Spleen (tissue), 11 donors: ENCODE results near the gene RFNG. TPM values are rescaled to one million over a fixed set of nuclear protein-coding genes. Genes with fewer than 3 reads are reported as not detected.

ENCODE experiments used
- DNase-seq: peaks from one replicate; pipeline ENCODE4 v3.0.0-alpha.2; 2020
- H3K27ac ChIP-seq, 8 donors: fragments of 200-600 bp; sonication (generic) in 7 of 8; 1 replicate in 4 of 8; 2 replicates in 4 of 8; pipeline versions ENCODE4 v1.5.0 to v1.8.0; 2016 to 2021; ENCODE audit warnings: inconsistent platforms in 4 of 8, mild to moderate bottlenecking in 4 of 8, moderate library complexity in 1 of 8
- H3K27me3 ChIP-seq, 7 donors: fragments of 200-600 bp; sonication (generic) in 6 of 7; replicated peaks in 1 of 7; 1 replicate in 4 of 7; 2 replicates in 3 of 7; pipeline versions ENCODE4 v1.5.0 to v1.8.0; 2016 to 2021; ENCODE audit warnings: inconsistent platforms in 3 of 7, mild to moderate bottlenecking in 1 of 7
- H3K36me3 ChIP-seq, 6 donors: fragments of 200-600 bp; sonication (generic) in 5 of 6; 1 replicate in 4 of 6; 2 replicates in 2 of 6; pipeline versions ENCODE4 v1.5.0 to v1.8.0; 2016 to 2021; ENCODE audit warnings: inconsistent platforms in 2 of 6
- H3K4me1 ChIP-seq, 6 donors: fragments of 200-600 bp; sonication (generic) in 5 of 6; 1 replicate in 3 of 6; 2 replicates in 3 of 6; pipeline versions ENCODE4 v1.5.0 to v1.8.0; 2016 to 2021; ENCODE audit warnings: inconsistent platforms in 3 of 6
- H3K4me3 ChIP-seq, 8 donors: fragments of 200-600 bp; sonication (generic) in 7 of 8; 1 replicate in 4 of 8; 2 replicates in 4 of 8; pipeline versions ENCODE4 v1.5.0 to v1.8.0; 2016 to 2021; ENCODE audit warnings: inconsistent platforms in 4 of 8, mild to moderate bottlenecking in 4 of 8, moderate library complexity in 2 of 8
- H3K9me3 ChIP-seq, 8 donors: fragments of 200-600 bp; sonication (generic) in 7 of 8; 1 replicate in 4 of 8; 2 replicates in 4 of 8; pipeline versions ENCODE4 v1.5.0 to v1.8.0; 2016 to 2021; ENCODE audit warnings: inconsistent platforms in 4 of 8
- CTCF ChIP-seq, 11 experiments: fragments of 200-600 bp in 7 of 11; fragments of 450-650 bp in 4 of 11; sonication (generic) in 4 of 11; IDR thresholded peaks in 8 of 11; conservative IDR thresholded peaks in 3 of 11; 1 replicate in 7 of 11; 2 replicates in 4 of 11; pipeline versions ENCODE4 v1.4.0 to v1.8.0; 2016 to 2021; ENCODE audit warnings: antibody characterized with exemption in 11 of 11, inconsistent platforms in 4 of 11, mild to moderate bottlenecking in 1 of 11
- POLR2A ChIP-seq, 3 donors: fragments of 450-650 bp; IDR thresholded peaks; one replicate each; pipeline ENCODE4 v1.5.1; 2017; ENCODE audit warnings: antibody characterized with exemption in 3 of 3, mild to moderate bottlenecking in 1 of 3
- POLR2AphosphoS5 ChIP-seq, 3 donors: sonication (generic); formaldehyde crosslinking; IDR thresholded peaks; one replicate each; pipeline ENCODE4 v1.5.1; 2017; ENCODE audit warnings: antibody characterized with exemption in 3 of 3
- WGBS, 5 donors: extraction: QIAGEN DNeasy Blood & Tissue Kit in 3 of 5; methylation state at CpG; one replicate each; pipeline versions ENCODE4 v1.1.5 to v1.1.7; 2013 to 2018; 5-methylcytosine and 5-hydroxymethylcytosine counted together
- intact Hi-C: fragments of 100-400 bp; cut with DNase I; formaldehyde crosslinking; loops from one replicate; pipeline ENCODE4 v1.15.0; 2023; ENCODE audit warnings: low total_unique reads
- polyA plus RNA-seq, 3 donors: library from polyadenylated mRNA; stranded (reverse); fragments of 200-250 nt; gene quantifications; one replicate each; pipeline ENCODE4 v1.2.1, GENCODE V29; 2013
- total RNA-seq, 7 donors: library from RNA; depleted of rRNA in 3 of 7; stranded (reverse); fragments of >200 nt in 3 of 7; fragmentation: NEBNext Ultra II Directional in 4 of 7; extraction: Animal tissue kit (Norgen Biotek cat#: 25700) in 4 of 7; gene quantifications; one replicate each; pipeline versions ENCODE4 v1.1.0 to v1.2.1, GENCODE V29; 2016 to 2021
- donor health status: healthy with polysubstance abuse.
- donor health status: DM: no; HTN: no; CAD: no; lungs with moderate emphysema.
- donor health status: DM: no; HTN: no; CAD: no.
- donor health status: Bipolar disorder and iron deficiency.
- donor health status: healthy.
- donor health status: DM: no; HTN: no; CAD: no.
- donor health status: DM: yes; HTN: yes; CAD: no.

RFNG gene
- total and polyA plus RNA-seq, 10 donors = 21.4 to 42.3 (median 27.2) TPM

- Histone ChIP-seq H3K9me3 (no peaks in the 10 kb centered on the region), H3K4me1 (peaks cover 0 to 13% (median under 1%) of the 10 kb centered on the region in 6 donors), H3K27me3 (no peaks in the 10 kb centered on the region), H3K27ac (no peak overlapping the region), H3K4me3 (no peak overlapping the region), H3K36me3 (peaks cover 0 to 59% (median 3%) of the 10 kb centered on the region in 6 donors)
- WGBS, 5 donors = 86 to 95% (median 93%) methylated on average over 12 of the region's 12 CpGs
- intact Hi-C loops = no loop called here
- DNase-seq = no peak
- no peak for TF ChIP-seq POLR2AphosphoS5 (IDR thresholded peaks at IDR 0.05)
- TF ChIP-seq CTCF (IDR thresholded peaks at IDR 0.05 in 8 of 11, conservative IDR thresholded peaks at IDR 0.05 in 3 of 11) = no peak
- TF ChIP-seq POLR2A (IDR thresholded peaks at IDR 0.05) = no peak
Measured at GRCh38 chr17:81999587-81999975, 52.0 kb downstream of the RFNG start.

GRCh38 chr17:81998691-81999438 is 52.7 kb downstream of the RFNG start:
- 87 to 92% (median 89%) methylated on average over 9 to 14 of the region's 14 CpGs for WGBS, 5 donors
- TF ChIP-seq POLR2AphosphoS5 (IDR thresholded peaks at IDR 0.05) (no peak), POLR2A (IDR thresholded peaks at IDR 0.05) (no peak), CTCF (IDR thresholded peaks at IDR 0.05 in 8 of 11, conservative IDR thresholded peaks at IDR 0.05 in 3 of 11) (no peak)
- H3K9me3 ChIP-seq = no peaks in the 10 kb centered on the region
- H3K27me3 ChIP-seq = no peaks in the 10 kb centered on the region
- no peak overlapping the region for H3K27ac ChIP-seq
- intact Hi-C loops = no loop called here
- no peak for DNase-seq
- H3K4me3 ChIP-seq = no peak overlapping the region
- H3K4me1 ChIP-seq = peaks cover 0 to 8% (median 0%) of the 10 kb centered on the region in 6 donors
- H3K36me3 ChIP-seq = peaks cover 0 to 66% (median 3%) of the 10 kb centered on the region in 6 donors

- H3K4me3 ChIP-seq = no peak overlapping the region
- intact Hi-C loops = no loop called here
- TF ChIP-seq CTCF (IDR thresholded peaks at IDR 0.05 in 8 of 11, conservative IDR thresholded peaks at IDR 0.05 in 3 of 11) = no peak
- no peak for TF ChIP-seq POLR2A (IDR thresholded peaks at IDR 0.05)
- TF ChIP-seq POLR2AphosphoS5 (IDR thresholded peaks at IDR 0.05) = no peak
- no peak overlapping the region for H3K27ac ChIP-seq
- H3K9me3 ChIP-seq = no peaks in the 10 kb centered on the region
- peaks cover 0 to 67% (median 5%) of the 10 kb centered on the region in 6 donors for H3K36me3 ChIP-seq
- WGBS, 5 donors = 81 to 89% (median 84%) methylated on average over 7 of the region's 7 CpGs
- DNase-seq = no peak
- H3K4me1 ChIP-seq = peaks cover 0 to 3% (median 0%) of the 10 kb centered on the region in 6 donors
- no peaks in the 10 kb centered on the region for H3K27me3 ChIP-seq
Measured at GRCh38 chr17:81998212-81998611, 53.4 kb downstream of the RFNG start.

Other genes starting within 250 kb of the RFNG start
- gene GCGR, start 247.7 kb downstream of the RFNG start, total RNA-seq = under 1 TPM in 1 of 7 donors, not detected in 6; 0.37 TPM
- under 1 TPM; 0.06 to 0.15 (median 0.13) TPM for gene GCGR, start 247.7 kb downstream of the RFNG start, polyA plus RNA-seq
- gene MCRIP1, start 218.5 kb downstream of the RFNG start, total RNA-seq = 10 to 100 TPM; 47.5 to 71.3 (median 52.6) TPM
- gene MCRIP1, start 218.5 kb downstream of the RFNG start, polyA plus RNA-seq = 100 to 1,000 TPM in 2 of 3 donors, 10 to 100 TPM in 1; 75.9 to 182 (median 111) TPM
- gene PPP1R27, start 216.8 kb downstream of the RFNG start, total RNA-seq = not detected
- gene PPP1R27, start 216.8 kb downstream of the RFNG start, polyA plus RNA-seq = under 1 TPM in 2 of 3 donors, not detected in 1; 0.09 to 0.39 TPM
- gene P4HB, start 191.3 kb downstream of the RFNG start, total RNA-seq = 1,000 to 10,000 TPM in 3 of 7 donors, 100 to 1,000 TPM in 4; 561 to 1,208 (median 823) TPM
- 100 to 1,000 TPM; 161 to 366 (median 188) TPM for gene P4HB, start 191.3 kb downstream of the RFNG start, polyA plus RNA-seq
- 100 to 1,000 TPM; 155 to 392 (median 293) TPM for gene ARHGDIA, start 180.5 kb downstream of the RFNG start, total RNA-seq
- 100 to 1,000 TPM; 131 to 261 (median 137) TPM for gene ARHGDIA, start 180.5 kb downstream of the RFNG start, polyA plus RNA-seq
- 10 to 100 TPM; 31.5 to 70.0 (median 50.7) TPM for gene ALYREF, start 160.2 kb downstream of the RFNG start, total RNA-seq
- 10 to 100 TPM; 23.6 to 56.6 (median 45.7) TPM for gene ALYREF, start 160.2 kb downstream of the RFNG start, polyA plus RNA-seq
- gene ANAPC11, start 160.1 kb downstream of the RFNG start, total RNA-seq = 10 to 100 TPM; 52.9 to 99.4 (median 54.9) TPM
- 100 to 1,000 TPM; 113 to 184 (median 179) TPM for gene ANAPC11, start 160.1 kb downstream of the RFNG start, polyA plus RNA-seq
- gene NPB, start 149.6 kb downstream of the RFNG start, total RNA-seq = 1 to 10 TPM in 3 of 7 donors, under 1 TPM in 3, not detected in 1; 0.23 to 2.9 (median 0.74) TPM
- gene NPB, start 149.6 kb downstream of the RFNG start, polyA plus RNA-seq = 1 to 10 TPM; 2.2 to 4.8 (median 3.0) TPM
- gene PCYT2, start 140.4 kb downstream of the RFNG start, total RNA-seq = 10 to 100 TPM; 12.5 to 25.5 (median 14.6) TPM
- gene PCYT2, start 140.4 kb downstream of the RFNG start, polyA plus RNA-seq = 10 to 100 TPM; 16.1 to 22.7 (median 19.4) TPM
- gene SIRT7, start 133.6 kb downstream of the RFNG start, total RNA-seq = 10 to 100 TPM; 34.5 to 53.1 (median 37.5) TPM
- gene SIRT7, start 133.6 kb downstream of the RFNG start, polyA plus RNA-seq = 10 to 100 TPM; 28.5 to 54.5 (median 54.2) TPM
- 10 to 100 TPM; 22.3 to 41.4 (median 24.2) TPM for gene MAFG, start 124.1 kb downstream of the RFNG start, total RNA-seq
- gene MAFG, start 124.1 kb downstream of the RFNG start, polyA plus RNA-seq = 10 to 100 TPM in 1 of 3 donors, 1 to 10 TPM in 2; 3.2 to 14.2 (median 3.7) TPM
- gene PYCR1, start 114.5 kb downstream of the RFNG start, total RNA-seq = 10 to 100 TPM in 1 of 7 donors, 1 to 10 TPM in 6; 3.4 to 10.8 (median 5.5) TPM
- gene PYCR1, start 114.5 kb downstream of the RFNG start, polyA plus RNA-seq = 1 to 10 TPM; 1.7 to 6.4 (median 5.0) TPM
- gene MYADML2, start 104.6 kb downstream of the RFNG start, total RNA-seq = not detected
- not detected for gene MYADML2, start 104.6 kb downstream of the RFNG start, polyA plus RNA-seq
- under 1 TPM in 2 of 7 donors, not detected in 5; 0.28 to 0.85 TPM for gene NOTUM, start 90.6 kb downstream of the RFNG start, total RNA-seq
- gene NOTUM, start 90.6 kb downstream of the RFNG start, polyA plus RNA-seq = under 1 TPM; 0.03 to 0.11 (median 0.06) TPM
- gene ASPSCR1, start 74.2 kb downstream of the RFNG start, total RNA-seq = 10 to 100 TPM; 20.2 to 44.5 (median 26.0) TPM
- gene ASPSCR1, start 74.2 kb downstream of the RFNG start, polyA plus RNA-seq = 10 to 100 TPM; 33.7 to 58.8 (median 55.5) TPM
- gene CENPX, start 28.9 kb downstream of the RFNG start, total RNA-seq = 10 to 100 TPM; 25.4 to 36.0 (median 29.8) TPM
- 10 to 100 TPM; 69.4 to 91.8 (median 79.0) TPM for gene CENPX, start 28.9 kb downstream of the RFNG start, polyA plus RNA-seq
- gene LRRC45, start 28.5 kb downstream of the RFNG start, total RNA-seq = 10 to 100 TPM in 6 of 7 donors, 1 to 10 TPM in 1; 7.5 to 13.7 (median 11.5) TPM
- 10 to 100 TPM; 13.6 to 23.4 (median 20.0) TPM for gene LRRC45, start 28.5 kb downstream of the RFNG start, polyA plus RNA-seq
- gene RAC3, start 20.1 kb downstream of the RFNG start, total RNA-seq = 1 to 10 TPM in 2 of 7 donors, under 1 TPM in 3, not detected in 2; 0.60 to 1.4 (median 0.66) TPM
- 1 to 10 TPM; 1.0 to 3.4 (median 2.0) TPM for gene RAC3, start 20.1 kb downstream of the RFNG start, polyA plus RNA-seq
- gene DCXR, start 14.1 kb downstream of the RFNG start, total RNA-seq = 10 to 100 TPM; 44.2 to 82.5 (median 54.9) TPM
- gene DCXR, start 14.1 kb downstream of the RFNG start, polyA plus RNA-seq = 10 to 100 TPM; 74.8 to 88.0 (median 87.6) TPM
- gene GPS1, start 87 bp upstream of the RFNG start, total RNA-seq = 10 to 100 TPM; 61.5 to 77.2 (median 66.5) TPM
- 100 to 1,000 TPM in 1 of 3 donors, 10 to 100 TPM in 2; 69.5 to 109 (median 95.4) TPM for gene GPS1, start 87 bp upstream of the RFNG start, polyA plus RNA-seq
- gene DUS1L, start 14.0 kb upstream of the RFNG start, total RNA-seq = 100 to 1,000 TPM in 3 of 7 donors, 10 to 100 TPM in 4; 76.4 to 114 (median 87.9) TPM
- 100 to 1,000 TPM; 130 to 174 (median 173) TPM for gene DUS1L, start 14.0 kb upstream of the RFNG start, polyA plus RNA-seq
- gene FASN, start 46.4 kb upstream of the RFNG start, total RNA-seq = 10 to 100 TPM; 20.6 to 45.2 (median 22.3) TPM
- 10 to 100 TPM in 1 of 3 donors, 1 to 10 TPM in 2; 9.3 to 14.7 (median 9.3) TPM for gene FASN, start 46.4 kb upstream of the RFNG start, polyA plus RNA-seq
- 10 to 100 TPM; 28.8 to 59.6 (median 43.6) TPM for gene CCDC57, start 161.0 kb upstream of the RFNG start, total RNA-seq
- 100 to 1,000 TPM in 1 of 3 donors, 10 to 100 TPM in 2; 82.4 to 164 (median 83.0) TPM for gene CCDC57, start 161.0 kb upstream of the RFNG start, polyA plus RNA-seq
- gene SLC16A3, start 177.2 kb upstream of the RFNG start, total RNA-seq = 100 to 1,000 TPM in 3 of 7 donors, 10 to 100 TPM in 4; 41.7 to 185 (median 91.6) TPM
- gene SLC16A3, start 177.2 kb upstream of the RFNG start, polyA plus RNA-seq = 10 to 100 TPM; 11.1 to 28.2 (median 16.5) TPM
- 100 to 1,000 TPM in 5 of 7 donors, 10 to 100 TPM in 2; 74.3 to 216 (median 160) TPM for gene CSNK1D, start 221.9 kb upstream of the RFNG start, total RNA-seq
- gene CSNK1D, start 221.9 kb upstream of the RFNG start, polyA plus RNA-seq = 100 to 1,000 TPM in 1 of 3 donors, 10 to 100 TPM in 2; 46.5 to 122 (median 67.2) TPM